Endothelial cell of umbilical vein (primary cell): ENCODE results near the gene EXOC6. TPM values are rescaled to one million over a fixed set of nuclear protein-coding genes. Genes with fewer than 3 reads are reported as not detected.

Experiments
- BruUV-seq: library from RNA; stranded (reverse); fragments of 400-500 nt; replicated peaks from 2 replicates; lab custom pipeline; 2021; lab: Mats Ljungman, UMichigan
- CTCF ChIA-PET: fragments of 300-600, 350-600 bp; sonication (Branson Sonifier 250); formaldehyde crosslinking; loops from one replicate; lab custom pipeline; 2021; ENCODE audit warnings: antibody characterized with exemption, inconsistent platforms; lab: Charles Lee
- POLR2A ChIA-PET: fragments of 300-600, 350-600 bp; sonication (Branson Sonifier 250); formaldehyde crosslinking; loops from one replicate; lab custom pipeline; 2021; ENCODE audit warnings: antibody characterized with exemption, inconsistent platforms; lab: Charles Lee
- DNase-seq: peaks from one replicate; pipeline ENCODE4 v3.0.0-alpha.2; 2011; ENCODE audit warnings: low read depth, low spot score
- FAIRE-seq: peaks from 2 replicates; lab custom pipeline; 2011; peaks lifted over from hg19 to GRCh38; lab: Jason Lieb, UNC
- H2AFZ ChIP-seq: 2 replicates; pipeline ENCODE4 v1.6.0; 2012; ENCODE audit warnings: low read depth, low read length, control low read depth, inconsistent platforms
- H3K27ac ChIP-seq: 2 replicates; pipeline ENCODE4 v1.5.1; 2011; ENCODE audit warnings: low read depth, mild to moderate bottlenecking, control low read depth, low read length, moderate library complexity; ENCODE audit not compliant: insufficient read depth
- H3K27me3 ChIP-seq, 2 experiments: 2 replicates each; pipeline versions ENCODE4 v1.6.0 to v1.6.1; 2011; ENCODE audit warnings: low read length in 2 of 2, mixed read lengths in 1 of 2; ENCODE audit not compliant: control insufficient read depth in 2 of 2, insufficient read depth in 2 of 2
- H3K36me3 ChIP-seq, 2 experiments: 2 replicates in 1 of 2; 3 replicates in 1 of 2; pipeline ENCODE4 v1.5.1; 2011; ENCODE audit warnings: low read length in 2 of 2, mild to moderate bottlenecking in 1 of 2, moderate library complexity in 1 of 2; ENCODE audit not compliant: control insufficient read depth in 2 of 2, insufficient read depth in 2 of 2; ENCODE audit errors: extremely low read depth in 1 of 2
- H3K4me1 ChIP-seq: 3 replicates; pipeline ENCODE4 v1.5.1; 2011; ENCODE audit warnings: mild to moderate bottlenecking, low read length; ENCODE audit not compliant: control insufficient read depth, insufficient read depth; ENCODE audit errors: extremely low read depth
- H3K4me2 ChIP-seq: 2 replicates; pipeline ENCODE4 v1.6.1; 2011; ENCODE audit warnings: low read length, control low read depth, mixed read lengths; ENCODE audit not compliant: insufficient read depth
- H3K4me3 ChIP-seq, 3 experiments: fragments of 200-600 bp in 1 of 3; sonication (generic), shearing (Covaris generic) in 1 of 3; replicated peaks in 1 of 3; 2 replicates each; pipeline ENCODE4 v1.5.1; 2011 to 2016; ENCODE audit warnings: control low read depth in 3 of 3, low read length in 3 of 3, mild to moderate bottlenecking in 2 of 3, inconsistent platforms in 1 of 3, low read depth in 1 of 3, moderate library complexity in 1 of 3; ENCODE audit not compliant: insufficient read depth in 1 of 3
- H3K79me2 ChIP-seq: 2 replicates; pipeline ENCODE4 v1.6.0; 2012; ENCODE audit warnings: low read length, inconsistent platforms; ENCODE audit not compliant: control insufficient read depth, insufficient read depth
- H3K9ac ChIP-seq: replicated peaks from 2 replicates; pipeline ENCODE3; 2011; ENCODE audit warnings: low read length, control low read depth; ENCODE audit not compliant: insufficient read depth; ENCODE audit errors: extremely low read depth
- H3K9me1 ChIP-seq: replicated peaks from 3 replicates; pipeline ENCODE4 v1.6.0; 2011; ENCODE audit warnings: mild to moderate bottlenecking, low read length; ENCODE audit not compliant: control insufficient read depth, insufficient read depth; ENCODE audit errors: extremely low read depth
- H3K9me3 ChIP-seq: replicated peaks from 2 replicates; pipeline ENCODE4 v1.5.1; 2012; ENCODE audit warnings: low read length, inconsistent platforms; ENCODE audit not compliant: control insufficient read depth, insufficient read depth
- H4K20me1 ChIP-seq: replicated peaks from 2 replicates; pipeline ENCODE3; 2011; ENCODE audit warnings: mild to moderate bottlenecking, low read length; ENCODE audit not compliant: control insufficient read depth, insufficient read depth; ENCODE audit errors: extremely low read depth
- EZH2 ChIP-seq: IDR thresholded peaks from 2 replicates; pipeline ENCODE4 v1.6.1; 2012; ENCODE audit warnings: borderline replicate concordance, low read depth, mild to moderate bottlenecking, moderate library complexity, low read length, inconsistent platforms; ENCODE audit not compliant: severe bottlenecking
- FOS ChIP-seq: IDR thresholded peaks from 2 replicates; pipeline ENCODE4 v1.6.1; 2011; ENCODE audit warnings: mild to moderate bottlenecking, low read length, moderate library complexity, borderline replicate concordance; ENCODE audit not compliant: insufficient read depth
- GATA2 ChIP-seq: IDR thresholded peaks from 2 replicates; pipeline ENCODE4 v1.7.0; 2011; ENCODE audit warnings: low read depth, mild to moderate bottlenecking, moderate library complexity, mixed read lengths, low read length; ENCODE audit not compliant: insufficient read length, insufficient read depth
- JUN ChIP-seq: IDR thresholded peaks from 2 replicates; pipeline ENCODE4 v1.6.1; 2011; ENCODE audit warnings: borderline replicate concordance, low read depth; ENCODE audit not compliant: insufficient read length, insufficient read depth
- MAX ChIP-seq: IDR thresholded peaks from 2 replicates; pipeline ENCODE4 v1.6.1; 2011; ENCODE audit not compliant: insufficient read depth, insufficient read length
- MYC ChIP-seq: IDR thresholded peaks from one replicate; pipeline ENCODE4 v1.6.1; 2011; ENCODE audit warnings: mild to moderate bottlenecking, low read depth, low read length
- POLR2A ChIP-seq: IDR thresholded peaks from 2 replicates; pipeline ENCODE4 v1.6.1; 2012; ENCODE audit warnings: low read depth, mild to moderate bottlenecking, control low read depth, low read length
- POLR2AphosphoS5 ChIP-seq: IDR thresholded peaks from 2 replicates; pipeline ENCODE4 v1.6.1; 2012; ENCODE audit warnings: low read depth, mild to moderate bottlenecking, control low read depth, low read length, moderate library complexity; ENCODE audit not compliant: insufficient read depth
- dilution Hi-C: fragments of 300-500 bp; cut with MboI; formaldehyde crosslinking; loops from one replicate; pipeline ENCODE4 v1.15.0; 2019; ENCODE audit warnings: low sequenced_read_pairs; ENCODE audit not compliant: extremely low pct_ligation_motif_present
- intact Hi-C: fragments of 100-400 bp; cut with micrococcal nuclease; formaldehyde crosslinking; loops from one replicate; pipeline ENCODE4 v1.10.0; 2022
- polyA plus RNA-seq, 4 experiments: library from polyadenylated mRNA; depleted of rRNA in 3 of 4; stranded (reverse) in 3 of 4; unstranded in 1 of 4; fragments of >200 nt; gene quantifications; 2 replicates each; pipeline versions ENCODE4 v1.2.1 to v1.2.3, GENCODE V29; 2011 to 2012; ENCODE audit warnings: missing spikeins in 1 of 4
- total RNA-seq: library from RNA; stranded (reverse); gene quantifications from 2 replicates; pipeline ENCODE4 v1.2.3, GENCODE V29; 2021
- TF ChIP-seq, protein P1 (sequence below), 2 donors: IDR thresholded peaks; 1 replicate in 1 of 2; 2 replicates in 1 of 2; pipeline ENCODE4 v1.5.1; 2011; ENCODE audit warnings: low read length in 2 of 2, mild to moderate bottlenecking in 2 of 2, moderate library complexity in 2 of 2, control low read depth in 1 of 2, inconsistent platforms in 1 of 2, low read depth in 1 of 2; ENCODE audit not compliant: insufficient read depth in 1 of 2; ENCODE audit errors: extremely low read depth in 1 of 2

EXOC6 gene
- total and polyA plus RNA-seq, 2 donors (not counting 3 experiments of a cell fraction or from before 2014, with no cell fraction given): 72.6 to 108 TPM

- Histone ChIP-seq H3K9me1 (no peaks in the 10 kb centered on the region), H3K4me2 (no peak overlapping the region), H2AFZ (no peak overlapping the region), H3K79me2 (no peaks in the 10 kb centered on the region), H4K20me1 (no peaks in the 10 kb centered on the region), H3K36me3 (peaks cover 3 to 5% of the 10 kb centered on the region in 2 experiments), H3K9ac (no peak overlapping the region), H3K4me1 (peaks cover 6% of the 10 kb centered on the region), H3K9me3 (no peaks in the 10 kb centered on the region), H3K27me3 (no peaks in the 10 kb centered on the region), H3K27ac (no peak overlapping the region), H3K4me3 (no peak overlapping the region)
- no peak for TF ChIP-seq POLR2A
- no peak for TF ChIP-seq EZH2
- TF ChIP-seq MAX: no peak
- TF ChIP-seq MYC: no peak
- no peak for TF ChIP-seq POLR2AphosphoS5
- TF ChIP-seq JUN: no peak
- TF ChIP-seq FOS: no peak
- TF ChIP-seq, protein P1, sequence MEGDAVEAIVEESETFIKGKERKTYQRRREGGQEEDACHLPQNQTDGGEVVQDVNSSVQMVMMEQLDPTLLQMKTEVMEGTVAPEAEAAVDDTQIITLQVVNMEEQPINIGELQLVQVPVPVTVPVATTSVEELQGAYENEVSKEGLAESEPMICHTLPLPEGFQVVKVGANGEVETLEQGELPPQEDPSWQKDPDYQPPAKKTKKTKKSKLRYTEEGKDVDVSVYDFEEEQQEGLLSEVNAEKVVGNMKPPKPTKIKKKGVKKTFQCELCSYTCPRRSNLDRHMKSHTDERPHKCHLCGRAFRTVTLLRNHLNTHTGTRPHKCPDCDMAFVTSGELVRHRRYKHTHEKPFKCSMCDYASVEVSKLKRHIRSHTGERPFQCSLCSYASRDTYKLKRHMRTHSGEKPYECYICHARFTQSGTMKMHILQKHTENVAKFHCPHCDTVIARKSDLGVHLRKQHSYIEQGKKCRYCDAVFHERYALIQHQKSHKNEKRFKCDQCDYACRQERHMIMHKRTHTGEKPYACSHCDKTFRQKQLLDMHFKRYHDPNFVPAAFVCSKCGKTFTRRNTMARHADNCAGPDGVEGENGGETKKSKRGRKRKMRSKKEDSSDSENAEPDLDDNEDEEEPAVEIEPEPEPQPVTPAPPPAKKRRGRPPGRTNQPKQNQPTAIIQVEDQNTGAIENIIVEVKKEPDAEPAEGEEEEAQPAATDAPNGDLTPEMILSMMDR (IDR thresholded peaks at IDR 0.05; ENCODE audit: extremely low read depth in 1 of 2, insufficient read depth in 1 of 2, low read depth in 1 of 2, low read length in 2 of 2): no peak
- no peak for TF ChIP-seq GATA2
- ChIA-PET CTCF (no interaction called here), POLR2A (no interaction called here)
- FAIRE-seq (no peak), DNase-seq (no peak)
- no TSS peak for BruUV-seq
- dilution Hi-C loops (no loop called here), intact Hi-C loops (no loop called here)
These were observed 184.5 kb downstream of the EXOC6 start for GRCh38 chr10:93032809-93033137.
